Subcutaneous adipose tissue (tissue), 4 donors: ENCODE measurements around the gene SCNN1G. TPM values are rescaled to one million over a fixed set of nuclear protein-coding genes. Genes with fewer than 3 reads are reported as not detected.

Source experiments
- total RNA-seq, 4 donors: library from RNA; depleted of rRNA; stranded (reverse); fragments of >200 nt; gene quantifications; one replicate each; pipeline ENCODE4 v1.1.0, GENCODE V29; 2016
- TF ChIP-seq, protein P1 (sequence below): fragments of 450-650 bp; IDR thresholded peaks from one replicate; pipeline ENCODE4 v1.5.1; 2016; ENCODE audit warnings: low read depth, mild to moderate bottlenecking, control low read depth, antibody characterized with exemption, moderate library complexity

The SCNN1G gene
- total RNA-seq, 4 donors from 2014 or later: 0.22 TPM; not detected in 3

DNA sequence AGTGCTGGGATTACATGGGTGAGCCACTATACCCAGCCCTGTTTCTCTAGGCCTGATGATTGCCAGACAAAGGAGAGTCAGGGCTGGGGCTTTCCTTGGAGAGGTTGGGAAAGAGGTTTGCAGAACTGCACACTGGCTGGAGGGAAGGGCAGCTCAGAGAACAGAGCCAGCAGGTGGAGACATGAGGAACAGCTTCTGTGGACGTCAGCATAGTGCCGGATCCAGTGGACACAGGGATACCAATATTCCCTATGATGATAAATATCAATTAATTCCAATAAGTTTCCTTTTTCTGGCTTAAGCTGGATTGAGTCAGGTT lies 76.3 kb downstream of the SCNN1G start:
- TF ChIP-seq, protein P1, sequence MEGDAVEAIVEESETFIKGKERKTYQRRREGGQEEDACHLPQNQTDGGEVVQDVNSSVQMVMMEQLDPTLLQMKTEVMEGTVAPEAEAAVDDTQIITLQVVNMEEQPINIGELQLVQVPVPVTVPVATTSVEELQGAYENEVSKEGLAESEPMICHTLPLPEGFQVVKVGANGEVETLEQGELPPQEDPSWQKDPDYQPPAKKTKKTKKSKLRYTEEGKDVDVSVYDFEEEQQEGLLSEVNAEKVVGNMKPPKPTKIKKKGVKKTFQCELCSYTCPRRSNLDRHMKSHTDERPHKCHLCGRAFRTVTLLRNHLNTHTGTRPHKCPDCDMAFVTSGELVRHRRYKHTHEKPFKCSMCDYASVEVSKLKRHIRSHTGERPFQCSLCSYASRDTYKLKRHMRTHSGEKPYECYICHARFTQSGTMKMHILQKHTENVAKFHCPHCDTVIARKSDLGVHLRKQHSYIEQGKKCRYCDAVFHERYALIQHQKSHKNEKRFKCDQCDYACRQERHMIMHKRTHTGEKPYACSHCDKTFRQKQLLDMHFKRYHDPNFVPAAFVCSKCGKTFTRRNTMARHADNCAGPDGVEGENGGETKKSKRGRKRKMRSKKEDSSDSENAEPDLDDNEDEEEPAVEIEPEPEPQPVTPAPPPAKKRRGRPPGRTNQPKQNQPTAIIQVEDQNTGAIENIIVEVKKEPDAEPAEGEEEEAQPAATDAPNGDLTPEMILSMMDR: no peak

Other genes with a start within 250 kb of the SCNN1G start
- 10 to 100 TPM in 2 of 4 donors, 1 to 10 TPM in 2; 6.3 to 18.6 (median 13.2) TPM for gene USP31, start 33.3 kb upstream of the SCNN1G start, total RNA-seq
- gene SCNN1B, start 119.6 kb downstream of the SCNN1G start, total RNA-seq: 10 to 100 TPM in 1 of 4 donors, 1 to 10 TPM in 3; 1.9 to 30.3 (median 5.6) TPM